HCT116 (cell line): ENCODE measurements around the gene TSACC. TPM values are rescaled to one million over a fixed set of nuclear protein-coding genes. Genes with fewer than 3 reads are reported as not detected.

ENCODE experiments used
- ATAC-seq: fragments of 200-7000 bp; cut with Tn5 transposase; 2 replicates; pipeline ENCODE4 v1.9.1; 2020; ENCODE audit warnings: mild to moderate bottlenecking, moderate library complexity
- BruUV-seq: library from RNA; stranded (reverse); fragments of 400-500 nt; replicated peaks from 2 replicates; lab custom pipeline; 2021; lab: Mats Ljungman, UMichigan
- CTCF ChIA-PET: fragments of 300-600 bp; sonication (Branson Sonifier 250); formaldehyde crosslinking; loops from one replicate; lab custom pipeline; 2021; ENCODE audit warnings: antibody characterized with exemption; lab: Charles Lee
- POLR2A ChIA-PET: fragments of 300-600, 350-600 bp; sonication (Branson Sonifier 250); formaldehyde crosslinking; loops from one replicate; lab custom pipeline; 2021; ENCODE audit warnings: antibody characterized with exemption; lab: Charles Lee
- RAD21 ChIA-PET, 2 experiments: fragments of 300-600 bp; sonication (Branson Sonifier 250); formaldehyde crosslinking; loops; one replicate each; lab custom pipeline; 2023; ENCODE audit warnings: low total read pairs in 2 of 2; ENCODE audit not compliant: uncharacterized antibody in 2 of 2, unreplicated experiment in 2 of 2, low non-redundant PET in 1 of 2; lab: Charles Lee
- DNase-seq: peaks from one replicate; pipeline ENCODE4 v3.0.0-alpha.2; 2010; ENCODE audit warnings: low read depth, low spot score
- H2AFZ ChIP-seq: fragments of 200-600 bp; shearing (Covaris generic), sonication (generic); 2 replicates; pipeline ENCODE4 v1.6.1; 2017; ENCODE audit warnings: low read depth, mixed run types, mixed read lengths, antibody characterized with exemption, low read length; ENCODE audit not compliant: poor library complexity, severe bottlenecking
- H3K27ac ChIP-seq: 2 replicates; pipeline ENCODE4 v1.5.1; 2012; ENCODE audit warnings: low read depth, low read length
- H3K27me3 ChIP-seq: fragments of 200-600 bp; sonication (generic); 2 replicates; pipeline ENCODE4 v1.6.1; 2016; ENCODE audit warnings: mixed run types, low read length, mixed read lengths; ENCODE audit not compliant: insufficient read depth
- H3K36me3 ChIP-seq, 2 experiments: fragments of 200-500 bp in 1 of 2; fragments of 200-600 bp in 1 of 2; sonication (Bioruptor generic) in 1 of 2; sonication (generic) in 1 of 2; 2 replicates each; pipeline versions ENCODE4 v1.5.1 to v1.6.1; 2014 to 2016; ENCODE audit warnings: low read length in 2 of 2, inconsistent platforms in 1 of 2, mixed read lengths in 1 of 2, mixed run types in 1 of 2; ENCODE audit not compliant: insufficient read depth in 2 of 2, control insufficient read depth in 1 of 2
- H3K4me1 ChIP-seq, 2 experiments: fragments of 200-600 bp in 1 of 2; sonication (generic) in 1 of 2; 2 replicates each; pipeline versions ENCODE4 v1.5.1 to v1.6.1; 2012 to 2017; ENCODE audit warnings: low read length in 2 of 2, inconsistent platforms in 1 of 2, mild to moderate bottlenecking in 1 of 2, mixed read lengths in 1 of 2, mixed run types in 1 of 2, moderate library complexity in 1 of 2; ENCODE audit not compliant: insufficient read depth in 2 of 2, control insufficient read depth in 1 of 2
- H3K4me2 ChIP-seq: fragments of 200-600 bp; sonication (generic); 2 replicates; pipeline ENCODE4 v1.6.1; 2017; ENCODE audit warnings: mixed run types, low read length, mixed read lengths
- H3K4me3 ChIP-seq, 2 experiments: fragments of 200-600 bp in 1 of 2; sonication (generic) in 1 of 2; replicated peaks in 1 of 2; 2 replicates each; pipeline ENCODE4 v1.5.1; 2011 to 2016; ENCODE audit warnings: low read length in 2 of 2, control low read depth in 1 of 2, low read depth in 1 of 2, mild to moderate bottlenecking in 1 of 2, mixed read lengths in 1 of 2, mixed run types in 1 of 2
- H3K79me2 ChIP-seq: fragments of 200-600 bp; sonication (generic); 2 replicates; pipeline ENCODE4 v1.6.1; 2017; ENCODE audit warnings: mild to moderate bottlenecking, mixed run types, low read length, moderate library complexity, mixed read lengths; ENCODE audit not compliant: insufficient read depth
- H3K9ac ChIP-seq: fragments of 200-600 bp; sonication (generic); 2 replicates; pipeline ENCODE4 v1.6.1; 2016; ENCODE audit warnings: low read length, mixed read lengths
- H3K9me2 ChIP-seq: fragments of 200-600 bp; sonication (generic), shearing (Covaris generic); 2 replicates; pipeline ENCODE4 v1.6.1; 2017; ENCODE audit warnings: mixed run types, mild to moderate bottlenecking, moderate library complexity; ENCODE audit not compliant: insufficient read depth
- H3K9me3 ChIP-seq, 2 experiments: fragments of 200-500 bp in 1 of 2; fragments of 200-600 bp in 1 of 2; sonication (Bioruptor generic) in 1 of 2; sonication (generic) in 1 of 2; 2 replicates each; pipeline ENCODE4 v1.6.1; 2014 to 2017; ENCODE audit warnings: low read length in 2 of 2, mixed read lengths in 2 of 2, inconsistent platforms in 1 of 2, low read depth in 1 of 2, mild to moderate bottlenecking in 1 of 2, mixed run types in 1 of 2, moderate library complexity in 1 of 2; ENCODE audit not compliant: control insufficient read depth in 1 of 2, insufficient read depth in 1 of 2
- H4K20me1 ChIP-seq: fragments of 200-600 bp; sonication (generic), shearing (Covaris generic); 2 replicates; pipeline ENCODE4 v1.6.1; 2017; ENCODE audit warnings: mixed run types, mild to moderate bottlenecking, moderate library complexity; ENCODE audit not compliant: insufficient read depth
- CTCF ChIP-seq, 3 experiments: fragments of 200-600 bp in 1 of 3; sonication (generic) in 1 of 3; IDR thresholded peaks in 2 of 3; conservative IDR thresholded peaks in 1 of 3; 2 replicates each; pipeline ENCODE4 v1.5.1; 2012 to 2017; ENCODE audit warnings: low read depth in 2 of 3, low read length in 2 of 3, antibody characterized with exemption in 1 of 3, borderline replicate concordance in 1 of 3, control low read depth in 1 of 3, mild to moderate bottlenecking in 1 of 3, mixed read lengths in 1 of 3, mixed run types in 1 of 3, moderate library complexity in 1 of 3; ENCODE audit not compliant: insufficient read depth in 1 of 3
- EZH2 ChIP-seq: fragments of 200-600 bp; sonication (generic); IDR thresholded peaks from 2 replicates; pipeline ENCODE4 v1.6.1; 2017; ENCODE audit warnings: antibody characterized with exemption, mixed run types
- EZH2phosphoT487 ChIP-seq: fragments of 200-600 bp; IDR thresholded peaks from 2 replicates; pipeline ENCODE4 v1.6.1; 2018; ENCODE audit warnings: antibody characterized with exemption, borderline replicate concordance
- FOSL1 ChIP-seq: IDR thresholded peaks from 2 replicates; pipeline ENCODE4 v1.6.1; 2012; ENCODE audit warnings: low read depth
- POLR2AphosphoS5 ChIP-seq: IDR thresholded peaks from 2 replicates; pipeline ENCODE4 v1.6.1; 2011; ENCODE audit warnings: mild to moderate bottlenecking, low read depth, low read length, moderate library complexity
- SIN3A ChIP-seq: IDR thresholded peaks from 2 replicates; pipeline ENCODE4 v1.6.1; 2012; ENCODE audit warnings: low read depth
- ZBTB33 ChIP-seq: IDR thresholded peaks from 2 replicates; pipeline ENCODE4 v1.6.1; 2011; ENCODE audit warnings: mild to moderate bottlenecking, low read length, moderate library complexity; ENCODE audit not compliant: insufficient replicate concordance; ENCODE audit errors: extremely low read depth
- intact Hi-C: fragments of 100-400 bp; cut with micrococcal nuclease; formaldehyde crosslinking; loops from 2 replicates; pipeline ENCODE4 v1.10.0; 2022
- total RNA-seq: library from RNA; stranded (reverse); gene quantifications from one replicate; pipeline ENCODE4 v1.2.1, GENCODE V29; 2021; ENCODE audit not compliant: unreplicated experiment
- TF ChIP-seq, protein P1 (sequence below): IDR thresholded peaks from 2 replicates; pipeline ENCODE4 v1.6.1; 2012; ENCODE audit warnings: low read depth

The TSACC gene
- total RNA-seq, 1 experiment from 2014 or later: 1.0 TPM

DNA sequence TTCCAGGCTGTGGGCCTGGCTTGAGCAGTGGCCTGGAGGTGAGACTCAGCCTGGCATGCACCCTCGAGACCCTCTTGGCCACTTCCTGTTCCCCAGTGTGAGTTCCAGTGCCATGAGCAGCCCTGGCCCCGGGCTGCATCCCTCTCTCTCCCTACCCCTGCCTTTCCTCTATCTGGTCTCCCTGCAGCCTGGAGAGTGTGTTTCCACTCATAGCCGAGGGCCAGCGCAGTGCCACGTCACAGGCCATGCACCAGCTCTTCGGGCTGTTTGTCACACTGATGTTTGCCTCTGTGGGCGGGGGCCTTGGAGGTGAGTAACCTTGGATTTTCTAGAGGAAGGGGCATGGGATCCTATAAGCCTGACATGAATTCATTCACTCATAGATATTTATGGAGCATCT lies 44.2 kb downstream of the TSACC start (continued):
- TF ChIP-seq, protein P1, sequence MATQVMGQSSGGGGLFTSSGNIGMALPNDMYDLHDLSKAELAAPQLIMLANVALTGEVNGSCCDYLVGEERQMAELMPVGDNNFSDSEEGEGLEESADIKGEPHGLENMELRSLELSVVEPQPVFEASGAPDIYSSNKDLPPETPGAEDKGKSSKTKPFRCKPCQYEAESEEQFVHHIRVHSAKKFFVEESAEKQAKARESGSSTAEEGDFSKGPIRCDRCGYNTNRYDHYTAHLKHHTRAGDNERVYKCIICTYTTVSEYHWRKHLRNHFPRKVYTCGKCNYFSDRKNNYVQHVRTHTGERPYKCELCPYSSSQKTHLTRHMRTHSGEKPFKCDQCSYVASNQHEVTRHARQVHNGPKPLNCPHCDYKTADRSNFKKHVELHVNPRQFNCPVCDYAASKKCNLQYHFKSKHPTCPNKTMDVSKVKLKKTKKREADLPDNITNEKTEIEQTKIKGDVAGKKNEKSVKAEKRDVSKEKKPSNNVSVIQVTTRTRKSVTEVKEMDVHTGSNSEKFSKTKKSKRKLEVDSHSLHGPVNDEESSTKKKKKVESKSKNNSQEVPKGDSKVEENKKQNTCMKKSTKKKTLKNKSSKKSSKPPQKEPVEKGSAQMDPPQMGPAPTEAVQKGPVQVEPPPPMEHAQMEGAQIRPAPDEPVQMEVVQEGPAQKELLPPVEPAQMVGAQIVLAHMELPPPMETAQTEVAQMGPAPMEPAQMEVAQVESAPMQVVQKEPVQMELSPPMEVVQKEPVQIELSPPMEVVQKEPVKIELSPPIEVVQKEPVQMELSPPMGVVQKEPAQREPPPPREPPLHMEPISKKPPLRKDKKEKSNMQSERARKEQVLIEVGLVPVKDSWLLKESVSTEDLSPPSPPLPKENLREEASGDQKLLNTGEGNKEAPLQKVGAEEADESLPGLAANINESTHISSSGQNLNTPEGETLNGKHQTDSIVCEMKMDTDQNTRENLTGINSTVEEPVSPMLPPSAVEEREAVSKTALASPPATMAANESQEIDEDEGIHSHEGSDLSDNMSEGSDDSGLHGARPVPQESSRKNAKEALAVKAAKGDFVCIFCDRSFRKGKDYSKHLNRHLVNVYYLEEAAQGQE: no peak
- TF ChIP-seq SIN3A (no peak), ZBTB33 (no peak), EZH2 (no peak), EZH2phosphoT487 (no peak)
- TF ChIP-seq, all 23 proteins: peak for 0

DNA sequence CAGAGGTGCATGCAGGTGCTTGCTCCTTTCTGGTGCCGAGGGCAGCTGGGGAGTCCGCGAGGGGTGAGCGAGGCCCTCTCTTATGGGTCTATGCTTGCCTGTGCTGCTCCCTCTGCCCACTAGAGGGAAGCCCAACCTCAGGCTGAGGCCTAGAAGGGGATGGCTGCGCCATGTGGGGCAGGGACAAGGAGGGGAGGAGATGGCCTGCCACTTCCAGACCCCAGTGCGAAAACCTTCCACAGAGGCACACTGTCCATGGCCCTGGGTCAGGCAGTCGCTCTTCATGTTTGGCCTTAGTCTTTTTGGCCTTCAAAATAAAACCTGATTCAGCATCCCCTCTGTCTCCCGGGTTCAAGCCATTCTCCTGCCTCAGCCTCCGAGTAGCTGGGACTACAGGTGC lies 44.7 kb downstream of the TSACC start:
- Histone ChIP-seq H4K20me1 (no peaks in the 10 kb centered on the region), H3K27ac (no peak overlapping the region), H3K4me1 (peaks cover 8 to 9% of the 10 kb centered on the region in 2 experiments), H3K36me3 (no peaks in the 10 kb centered on the region), H3K9me2 (no peaks in the 10 kb centered on the region), H3K79me2 (no peaks in the 10 kb centered on the region), H3K9ac (no peak overlapping the region), H3K9me3 (no peaks in the 10 kb centered on the region), H2AFZ (no peak overlapping the region), H3K4me2 (no peak overlapping the region), H3K4me3 (no peak overlapping the region), H3K27me3 (no peaks in the 10 kb centered on the region)
- intact Hi-C loops: loop anchor here (2.0 kb wide), 1 partner anchor 226 kb away; no protein-coding TSS in a partner anchor
- CTCF ChIA-PET: interaction anchor here (0.9 to 5.3 kb wide), 3 partner anchors 24 to 61 kb away, joined by 3 to 322 read pairs (median 3); no protein-coding TSS in a partner anchor
- RAD21 ChIA-PET: interaction anchor here (0.6 to 1.7 kb wide), 2 partner anchors 63 to 144 kb away, joined by 4 to 9 read pairs; no protein-coding TSS in a partner anchor
- ATAC-seq (peak; percentile 91), DNase-seq (peak; percentile 45)
- POLR2A ChIA-PET: no interaction called here
- no TSS peak for BruUV-seq
- TF ChIP-seq POLR2AphosphoS5 (no peak), CTCF (IDR thresholded peaks at IDR 0.05 in 2 of 3, conservative IDR thresholded peaks at IDR 0.05 in 1 of 3; ENCODE audit: borderline replicate concordance in 1 of 3, insufficient read depth in 1 of 3, low read depth in 2 of 3, low read length in 2 of 3) (peak; percentile 87 to 92 (median 91)), ZBTB33 (no peak), FOSL1 (no peak)
- TF ChIP-seq, protein P1: no peak
